Keratinocyte (primary cell): Measurements from ENCODE around the gene HIP1R. TPM values are rescaled to one million over a fixed set of nuclear protein-coding genes. Genes with fewer than 3 reads are reported as not detected.

ENCODE experiments used
- DNase-seq: peaks from one replicate; pipeline ENCODE4 v3.0.0-alpha.2; 2011; ENCODE audit warnings: low read depth, missing footprints, low spot score
- FAIRE-seq: peaks from 2 replicates; lab custom pipeline; 2011; peaks lifted over from hg19 to GRCh38; lab: Jason Lieb, UNC
- H2AFZ ChIP-seq: 2 replicates; pipeline ENCODE4 v1.6.0; 2012; ENCODE audit warnings: low read length, control low read depth, inconsistent platforms; ENCODE audit not compliant: control insufficient read depth
- H3K27ac ChIP-seq: 2 replicates; pipeline ENCODE4 v1.5.1; 2011; ENCODE audit warnings: low read length; ENCODE audit not compliant: control insufficient read depth, insufficient read depth
- H3K27me3 ChIP-seq: 3 replicates; pipeline ENCODE4 v1.6.0; 2011; ENCODE audit warnings: low read length; ENCODE audit not compliant: control insufficient read depth, insufficient read depth; ENCODE audit errors: extremely low read depth
- H3K36me3 ChIP-seq, 2 experiments: 2 replicates in 1 of 2; 3 replicates in 1 of 2; pipeline ENCODE4 v1.5.1; 2011; ENCODE audit warnings: low read length in 2 of 2, mild to moderate bottlenecking in 1 of 2; ENCODE audit not compliant: control insufficient read depth in 2 of 2, insufficient read depth in 2 of 2; ENCODE audit errors: extremely low read depth in 1 of 2
- H3K4me1 ChIP-seq: 3 replicates; pipeline ENCODE4 v1.5.1; 2011; ENCODE audit warnings: low read length; ENCODE audit not compliant: control insufficient read depth, insufficient read depth; ENCODE audit errors: extremely low read depth
- H3K4me2 ChIP-seq: 3 replicates; pipeline ENCODE4 v1.6.0; 2011; ENCODE audit warnings: low read depth, low read length; ENCODE audit not compliant: control insufficient read depth, insufficient read depth; ENCODE audit errors: extremely low read depth
- H3K4me3 ChIP-seq, 3 experiments: fragments of 200-600 bp in 1 of 3; sonication (generic) in 1 of 3; 2 replicates in 2 of 3; 3 replicates in 1 of 3; pipeline ENCODE4 v1.5.1; 2011 to 2016; ENCODE audit warnings: low read length in 3 of 3, mild to moderate bottlenecking in 3 of 3, control low read depth in 2 of 3, inconsistent platforms in 1 of 3, low read depth in 1 of 3, mixed read lengths in 1 of 3, mixed run types in 1 of 3, moderate library complexity in 1 of 3; ENCODE audit not compliant: control insufficient read depth in 2 of 3, insufficient read depth in 2 of 3; ENCODE audit errors: extremely low read depth in 1 of 3
- H3K79me2 ChIP-seq: 2 replicates; pipeline ENCODE4 v1.6.0; 2012; ENCODE audit warnings: low read length; ENCODE audit not compliant: control insufficient read depth, insufficient read depth
- H3K9ac ChIP-seq: 3 replicates; pipeline ENCODE4 v1.6.0; 2011; ENCODE audit warnings: low read length; ENCODE audit not compliant: control insufficient read depth, insufficient read depth; ENCODE audit errors: extremely low read depth
- H3K9me1 ChIP-seq: 3 replicates; pipeline ENCODE4 v1.6.0; 2011; ENCODE audit warnings: low read length; ENCODE audit not compliant: control insufficient read depth, insufficient read depth; ENCODE audit errors: extremely low read depth
- H3K9me3 ChIP-seq: 2 replicates; pipeline ENCODE4 v1.5.1; 2012; ENCODE audit warnings: low read depth, low read length; ENCODE audit not compliant: control insufficient read depth
- H4K20me1 ChIP-seq: 3 replicates; pipeline ENCODE4 v1.6.0; 2011; ENCODE audit warnings: low read length; ENCODE audit not compliant: control insufficient read depth, insufficient read depth; ENCODE audit errors: extremely low read depth
- EZH2 ChIP-seq: IDR thresholded peaks from one replicate; pipeline ENCODE4 v1.6.1; 2012; ENCODE audit warnings: inconsistent platforms, mild to moderate bottlenecking, low read length, moderate library complexity
- dilution Hi-C: fragments of 300-500 bp; cut with MboI; formaldehyde crosslinking; loops from one replicate; pipeline ENCODE4 v1.7.0; 2020; ENCODE audit warnings: low sequenced_read_pairs; ENCODE audit not compliant: extremely low pct_ligation_motif_present
- polyA plus RNA-seq, 5 experiments: library from polyadenylated mRNA; depleted of rRNA in 3 of 5; stranded (reverse) in 3 of 5; stranded (forward) in 1 of 5; unstranded in 1 of 5; fragments of >200 nt; gene quantifications; 1 replicate in 1 of 5; 2 replicates in 3 of 5; 3 replicates in 1 of 5; pipeline versions ENCODE4 v1.2.1 to v1.2.3, GENCODE V29; 2011 to 2012; ENCODE audit warnings: missing spikeins in 2 of 5, low read depth in 1 of 5, low replicate concordance in 1 of 5
- TF ChIP-seq, protein P1 (sequence below), 3 experiments: IDR thresholded peaks in 1 of 3; conservative IDR thresholded peaks in 1 of 3; optimal IDR thresholded peaks in 1 of 3; 2 replicates in 2 of 3; 3 replicates in 1 of 3; pipeline versions ENCODE3 to v1.5.1; 2011; ENCODE audit warnings: low read length in 3 of 3, mild to moderate bottlenecking in 3 of 3, moderate library complexity in 2 of 3, control low read depth in 1 of 3, inconsistent platforms in 1 of 3; ENCODE audit not compliant: insufficient read depth in 2 of 3; ENCODE audit errors: extremely low read depth in 1 of 3

The HIP1R gene
- polyA plus RNA-seq, 1 donor (not counting 4 experiments of a cell fraction or from before 2014, with no cell fraction given) = 23.0 TPM

DNA sequence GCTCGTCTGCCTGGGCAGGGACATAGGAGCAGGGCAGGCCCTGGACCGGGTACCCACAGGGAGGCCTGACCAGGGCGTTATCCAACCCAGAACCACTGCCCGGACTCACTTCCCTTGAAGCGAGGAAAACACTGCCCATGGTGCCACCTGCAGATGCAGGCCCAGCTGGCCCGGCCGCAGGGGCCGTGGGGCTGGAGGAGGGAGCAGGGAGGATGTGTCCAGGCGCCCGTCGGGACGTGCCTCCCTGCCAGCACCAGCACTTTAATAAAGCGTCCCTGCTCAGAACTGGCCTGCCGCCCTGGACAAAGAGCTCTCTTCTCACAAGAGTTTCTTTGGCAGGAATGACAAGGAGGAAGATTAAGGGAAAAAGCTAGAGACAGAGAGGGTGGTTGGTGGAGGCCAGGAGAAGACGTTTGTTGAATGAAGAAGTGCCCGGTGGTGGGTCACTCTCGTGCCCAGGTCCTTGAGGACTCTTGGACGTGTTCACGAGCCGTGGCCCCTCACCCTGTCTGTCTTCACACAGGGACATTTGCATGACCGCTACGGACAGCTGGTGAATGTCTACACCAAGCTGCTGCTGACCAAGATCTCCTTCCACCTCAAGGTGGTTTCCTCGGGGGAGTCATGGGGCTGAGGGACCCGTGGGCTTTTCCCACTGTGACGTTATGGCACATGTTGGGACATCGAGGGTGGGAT lies 14.2 kb downstream of the HIP1R start:
- FAIRE-seq = no peak
- DNase-seq = no peak
- H3K36me3 ChIP-seq = peaks cover 6 to 7% of the 10 kb centered on the region in 2 experiments
- peaks cover 6% of the 10 kb centered on the region for H3K9me1 ChIP-seq
- no peaks in the 10 kb centered on the region for H4K20me1 ChIP-seq
- H3K9ac ChIP-seq = no peak overlapping the region
- no peak overlapping the region for H2AFZ ChIP-seq
- no peak overlapping the region for H3K4me3 ChIP-seq
- dilution Hi-C loops = no loop called here
- no peak for TF ChIP-seq EZH2
- TF ChIP-seq, protein P1, sequence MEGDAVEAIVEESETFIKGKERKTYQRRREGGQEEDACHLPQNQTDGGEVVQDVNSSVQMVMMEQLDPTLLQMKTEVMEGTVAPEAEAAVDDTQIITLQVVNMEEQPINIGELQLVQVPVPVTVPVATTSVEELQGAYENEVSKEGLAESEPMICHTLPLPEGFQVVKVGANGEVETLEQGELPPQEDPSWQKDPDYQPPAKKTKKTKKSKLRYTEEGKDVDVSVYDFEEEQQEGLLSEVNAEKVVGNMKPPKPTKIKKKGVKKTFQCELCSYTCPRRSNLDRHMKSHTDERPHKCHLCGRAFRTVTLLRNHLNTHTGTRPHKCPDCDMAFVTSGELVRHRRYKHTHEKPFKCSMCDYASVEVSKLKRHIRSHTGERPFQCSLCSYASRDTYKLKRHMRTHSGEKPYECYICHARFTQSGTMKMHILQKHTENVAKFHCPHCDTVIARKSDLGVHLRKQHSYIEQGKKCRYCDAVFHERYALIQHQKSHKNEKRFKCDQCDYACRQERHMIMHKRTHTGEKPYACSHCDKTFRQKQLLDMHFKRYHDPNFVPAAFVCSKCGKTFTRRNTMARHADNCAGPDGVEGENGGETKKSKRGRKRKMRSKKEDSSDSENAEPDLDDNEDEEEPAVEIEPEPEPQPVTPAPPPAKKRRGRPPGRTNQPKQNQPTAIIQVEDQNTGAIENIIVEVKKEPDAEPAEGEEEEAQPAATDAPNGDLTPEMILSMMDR (optimal IDR thresholded peaks at IDR 0.05 in 1 of 3, IDR thresholded peaks at IDR 0.05 in 1 of 3, conservative IDR thresholded peaks at IDR 0.05 in 1 of 3; ENCODE audit: extremely low read depth in 1 of 3, insufficient read depth in 2 of 3, low read length in 3 of 3) = no peak
- H3K9me3 ChIP-seq = no peaks in the 10 kb centered on the region
- peaks cover 35% of the 10 kb centered on the region for H3K4me1 ChIP-seq
- H3K27ac ChIP-seq = no peak overlapping the region
- H3K4me2 ChIP-seq = no peak overlapping the region
- H3K27me3 ChIP-seq = no peaks in the 10 kb centered on the region
- H3K79me2 ChIP-seq = peaks cover 33% of the 10 kb centered on the region

DNA sequence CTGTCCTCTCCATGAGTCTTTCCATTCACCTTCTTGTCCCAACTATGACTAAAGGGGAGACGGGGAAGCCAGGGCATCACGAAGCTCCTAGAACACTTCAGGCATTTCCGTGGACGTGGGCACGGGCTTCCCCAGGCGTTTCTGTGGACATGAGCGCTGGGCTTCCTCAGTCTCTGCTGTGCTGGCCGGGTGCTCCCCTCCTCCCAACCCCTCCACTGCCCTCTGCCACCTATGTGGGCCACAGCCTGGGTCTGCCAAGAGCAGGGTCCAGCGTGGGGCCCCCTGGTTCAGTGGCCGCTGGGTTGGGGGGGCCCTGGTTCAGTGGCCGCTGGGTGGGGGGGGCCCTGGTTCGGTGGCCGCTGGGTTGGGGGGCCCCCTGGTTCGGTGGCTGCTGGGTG lies 14.8 kb downstream of the HIP1R start:
- Histone ChIP-seq H3K4me1 (peaks cover 29% of the 10 kb centered on the region), H3K36me3 (peaks cover 10 to 11% of the 10 kb centered on the region in 2 experiments), H3K27ac (no peak overlapping the region), H3K79me2 (peaks cover 28% of the 10 kb centered on the region), H3K9me3 (no peaks in the 10 kb centered on the region), H3K4me3 (no peak overlapping the region), H2AFZ (no peak overlapping the region), H4K20me1 (no peaks in the 10 kb centered on the region), H3K27me3 (no peaks in the 10 kb centered on the region), H3K9ac (no peak overlapping the region), H3K4me2 (no peak overlapping the region), H3K9me1 (peaks cover 6% of the 10 kb centered on the region)
- dilution Hi-C loops = no loop called here
- FAIRE-seq (no peak), DNase-seq (no peak)
- TF ChIP-seq EZH2 = no peak
- TF ChIP-seq, protein P1 (optimal IDR thresholded peaks at IDR 0.05 in 1 of 3, IDR thresholded peaks at IDR 0.05 in 1 of 3, conservative IDR thresholded peaks at IDR 0.05 in 1 of 3; ENCODE audit: extremely low read depth in 1 of 3, insufficient read depth in 2 of 3, low read length in 3 of 3) = no peak
